Measurements from ENCODE around the gene USP21.

GRCh38 chr1:161140755-161141400 lies 18.4 kb upstream of the USP21 start:
- TF ChIP-seq CTCF (IDR thresholded peaks at IDR 0.05; ENCODE audit: low read length) (no peak), EZH2phosphoT487 (IDR thresholded peaks at IDR 0.05; ENCODE audit: low read length) (no peak), EZH2 (optimal IDR thresholded peaks at IDR 0.05; ENCODE audit: low read depth, low read length) (no peak)

All from MM.1S (cell line).